Spinal cord (tissue), 10 donors: ENCODE data around the gene COASY. TPM values are rescaled to one million over a fixed set of nuclear protein-coding genes. Genes with fewer than 3 reads are reported as not detected.

ENCODE experiments used
- DNase-seq, 6 donors: peaks; one replicate each; pipeline versions ENCODE4 v3.0.0 to v3.0.0-alpha.2; 2013 to 2015; ENCODE audit warnings: low spot score in 6 of 6, low read depth in 4 of 6
- H3K27ac ChIP-seq: one replicate; pipeline ENCODE4 v1.5.1; 2013; ENCODE audit warnings: low read depth, low read length, control low read depth
- H3K27me3 ChIP-seq: one replicate; pipeline ENCODE4 v1.6.1; 2013; ENCODE audit warnings: low read length; ENCODE audit not compliant: control insufficient read depth, insufficient read depth
- H3K36me3 ChIP-seq: one replicate; pipeline ENCODE4 v1.6.1; 2013; ENCODE audit warnings: low read length; ENCODE audit not compliant: control insufficient read depth, insufficient read depth
- H3K4me1 ChIP-seq: one replicate; pipeline ENCODE4 v1.6.1; 2013; ENCODE audit warnings: low read length; ENCODE audit not compliant: control insufficient read depth, insufficient read depth
- H3K4me3 ChIP-seq: one replicate; pipeline ENCODE4 v1.5.1; 2013; ENCODE audit warnings: low read depth, low read length, control low read depth
- H3K9me3 ChIP-seq: one replicate; pipeline ENCODE4 v1.6.1; 2013; ENCODE audit warnings: low read length; ENCODE audit not compliant: control insufficient read depth, insufficient read depth
- WGBS: methylation state at CpG from one replicate; pipeline ENCODE4 v1.1.5; 2013; ENCODE audit warnings: missing lambda C conversion rate; ENCODE audit not compliant: insufficient coverage; 5-methylcytosine and 5-hydroxymethylcytosine counted together
- polyA plus RNA-seq, 2 donors: library from polyadenylated mRNA; unstranded; fragments of 120-200 nt; gene quantifications; one replicate each; pipeline ENCODE4 v1.2.1, GENCODE V29; 2013; ENCODE audit not compliant: insufficient read length in 2 of 2
- total RNA-seq, 2 donors: library from RNA; depleted of rRNA in 1 of 2; stranded (reverse); fragments of 120-200 nt in 1 of 2; fragments of >200 nt in 1 of 2; gene quantifications; one replicate each; pipeline versions ENCODE4 v1.2.3 to v1.2.4, GENCODE V29; 2013 to 2014
- donor health status: healthy.

The COASY gene
- total and polyA plus RNA-seq, 4 donors = 12.8 to 49.7 (median 35.2) TPM

DNA sequence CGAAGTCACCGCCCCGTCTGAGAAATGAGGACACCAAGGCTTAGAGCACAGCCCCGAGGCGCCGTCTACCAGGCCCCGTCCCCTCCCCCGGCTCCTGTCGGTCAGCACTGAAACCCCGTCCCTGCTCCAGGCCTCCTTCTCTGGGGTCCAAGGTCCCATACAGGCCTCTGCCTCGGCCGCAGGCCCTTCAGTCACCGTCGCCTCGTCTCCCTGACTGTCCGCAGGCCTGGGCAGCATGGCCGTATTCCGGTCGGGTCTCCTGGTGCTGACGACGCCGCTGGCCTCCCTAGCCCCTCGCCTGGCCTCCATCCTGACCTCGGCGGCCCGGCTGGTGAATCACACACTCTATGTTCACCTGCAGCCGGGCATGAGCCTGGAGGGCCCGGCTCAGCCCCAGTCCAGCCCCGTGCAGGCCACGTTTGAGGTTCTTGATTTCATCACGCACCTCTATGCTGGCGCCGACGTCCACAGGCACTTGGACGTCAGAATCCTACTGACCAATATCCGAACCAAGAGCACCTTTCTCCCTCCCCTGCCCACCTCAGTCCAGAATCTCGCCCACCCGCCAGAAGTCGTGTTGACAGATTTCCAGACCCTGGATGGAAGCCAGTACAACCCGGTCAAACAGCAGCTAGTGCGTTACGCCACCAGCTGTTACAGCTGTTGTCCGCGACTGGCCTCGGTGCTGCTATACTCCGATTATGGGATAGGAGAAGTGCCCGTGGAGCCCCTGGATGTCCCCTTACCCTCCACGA is 617 bp downstream of the COASY start:
- Histone ChIP-seq H3K4me3 (peak overlapping the region; percentile 90), H3K4me1 (peaks cover 52% of the 10 kb centered on the region), H3K27me3 (no peaks in the 10 kb centered on the region), H3K27ac (peak overlapping the region; percentile 87), H3K36me3 (peaks cover 42% of the 10 kb centered on the region), H3K9me3 (no peaks in the 10 kb centered on the region)
- DNase-seq = peak in 1 of 6 donors; percentile 11
- WGBS = 15% methylated on average over 47 of the region's 48 CpGs

GRCh38 chr17:42563143-42563509 is 1.2 kb downstream of the COASY start:
- WGBS = 75% methylated on average over 4 of the region's 14 CpGs
- no peak for DNase-seq
- peak overlapping the region; percentile 90 for H3K4me3 ChIP-seq
- H3K4me1 ChIP-seq = peaks cover 57% of the 10 kb centered on the region
- H3K27ac ChIP-seq = no peak overlapping the region
- H3K27me3 ChIP-seq = no peaks in the 10 kb centered on the region
- peaks cover 42% of the 10 kb centered on the region for H3K36me3 ChIP-seq
- H3K9me3 ChIP-seq = no peaks in the 10 kb centered on the region

GRCh38 chr17:42563543-42563942 is 1.6 kb downstream of the COASY start:
- Histone ChIP-seq H3K4me3 (no peak overlapping the region), H3K27ac (no peak overlapping the region), H3K4me1 (peaks cover 62% of the 10 kb centered on the region), H3K9me3 (no peaks in the 10 kb centered on the region), H3K36me3 (peaks cover 46% of the 10 kb centered on the region), H3K27me3 (no peaks in the 10 kb centered on the region)
- DNase-seq = no peak
- WGBS = 57% methylated on average over 1 of the region's 1 CpG

GRCh38 chr17:42563950-42564349 is 2.0 kb downstream of the COASY start:
- WGBS = 90% methylated on average over 7 of the region's 9 CpGs
- Histone ChIP-seq H3K4me3 (no peak overlapping the region), H3K9me3 (no peaks in the 10 kb centered on the region), H3K27me3 (no peaks in the 10 kb centered on the region), H3K4me1 (peaks cover 62% of the 10 kb centered on the region), H3K36me3 (peaks cover 51% of the 10 kb centered on the region), H3K27ac (no peak overlapping the region)
- no peak for DNase-seq

GRCh38 chr17:42564815-42565522 is 3.0 kb downstream of the COASY start:
- Histone ChIP-seq H3K4me3 (no peak overlapping the region), H3K27me3 (no peaks in the 10 kb centered on the region), H3K4me1 (peaks cover 62% of the 10 kb centered on the region), H3K9me3 (no peaks in the 10 kb centered on the region), H3K27ac (no peak overlapping the region), H3K36me3 (peaks cover 61% of the 10 kb centered on the region)
- 93% methylated on average over 12 of the region's 15 CpGs for WGBS
- no peak for DNase-seq

DNA sequence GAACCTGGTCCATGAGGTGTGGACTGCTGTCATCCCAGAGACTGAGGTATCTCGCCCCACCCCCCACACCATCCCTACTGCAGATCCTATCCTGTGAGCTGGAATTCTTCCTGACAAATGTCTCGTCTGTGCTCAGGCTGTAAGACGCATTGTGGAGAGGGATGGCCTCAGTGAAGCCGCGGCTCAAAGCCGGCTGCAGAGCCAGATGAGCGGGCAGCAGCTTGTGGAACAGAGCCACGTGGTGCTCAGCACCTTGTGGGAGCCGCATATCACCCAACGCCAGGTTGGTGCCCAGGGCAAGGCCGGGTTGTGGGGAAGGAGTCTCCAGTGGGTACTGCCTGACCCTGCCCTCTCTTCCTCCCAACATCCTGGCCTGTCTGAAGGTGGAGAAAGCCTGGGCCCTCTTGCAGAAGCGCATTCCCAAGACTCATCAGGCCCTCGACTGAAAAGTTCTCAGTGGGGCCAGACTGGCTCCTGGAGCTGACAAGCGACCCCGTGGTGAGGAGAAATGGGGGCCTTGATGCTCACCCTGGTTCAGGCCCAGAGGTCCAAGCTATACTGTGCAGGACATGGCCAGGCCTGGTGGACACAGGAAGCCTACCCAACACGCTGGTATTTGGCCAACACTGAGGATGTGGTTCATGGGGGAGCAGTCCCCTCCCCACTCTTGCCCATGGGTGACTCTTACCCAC is 3.7 kb downstream of the COASY start:
- H3K27me3 ChIP-seq = no peaks in the 10 kb centered on the region
- H3K36me3 ChIP-seq = peaks cover 67% of the 10 kb centered on the region
- WGBS = 94% methylated on average over 14 of the region's 16 CpGs
- peaks cover 62% of the 10 kb centered on the region for H3K4me1 ChIP-seq
- H3K9me3 ChIP-seq = no peaks in the 10 kb centered on the region
- DNase-seq = no peak
- H3K27ac ChIP-seq = no peak overlapping the region
- no peak overlapping the region for H3K4me3 ChIP-seq

DNA sequence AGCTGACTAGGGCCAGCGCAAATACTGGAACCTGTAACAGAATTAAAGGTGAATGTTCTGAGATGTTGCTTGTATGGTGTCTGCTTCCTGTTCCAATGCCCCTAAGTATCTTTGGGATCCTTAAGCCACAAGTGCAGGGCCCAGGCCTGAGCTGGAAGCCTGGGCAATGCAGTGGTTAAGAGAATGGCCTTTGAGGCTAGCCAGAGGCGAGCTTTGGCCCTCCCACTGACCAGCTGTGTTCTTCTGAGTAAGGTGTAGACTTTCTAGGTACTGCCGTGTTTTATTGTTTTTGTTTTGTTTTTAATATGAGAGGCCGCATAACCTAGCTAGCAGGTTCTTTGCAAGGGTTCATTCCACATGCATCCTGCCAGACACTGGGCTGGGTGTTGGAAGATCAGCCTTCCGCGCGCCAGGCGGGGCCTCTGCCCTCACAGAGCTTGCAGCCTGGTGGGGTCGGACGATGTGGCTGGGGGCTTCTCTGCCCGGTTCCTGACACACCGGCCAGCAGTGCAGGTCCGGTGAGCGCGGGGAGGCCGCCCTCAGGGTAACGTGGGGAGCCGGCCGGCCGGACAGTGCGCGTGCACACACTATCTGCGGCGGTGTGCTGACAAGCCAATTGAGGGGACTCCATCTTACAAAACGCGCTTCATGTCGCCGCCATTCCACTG is 4.4 kb downstream of the COASY start:
- WGBS = 23% methylated on average over 25 of the region's 28 CpGs
- H3K36me3 ChIP-seq = peaks cover 74% of the 10 kb centered on the region
- no peaks in the 10 kb centered on the region for H3K27me3 ChIP-seq
- H3K4me1 ChIP-seq = peaks cover 59% of the 10 kb centered on the region
- H3K9me3 ChIP-seq = no peaks in the 10 kb centered on the region
- peak overlapping the region; percentile 70 for H3K27ac ChIP-seq
- DNase-seq = no peak
- H3K4me3 ChIP-seq = peak overlapping the region; percentile 85

DNA sequence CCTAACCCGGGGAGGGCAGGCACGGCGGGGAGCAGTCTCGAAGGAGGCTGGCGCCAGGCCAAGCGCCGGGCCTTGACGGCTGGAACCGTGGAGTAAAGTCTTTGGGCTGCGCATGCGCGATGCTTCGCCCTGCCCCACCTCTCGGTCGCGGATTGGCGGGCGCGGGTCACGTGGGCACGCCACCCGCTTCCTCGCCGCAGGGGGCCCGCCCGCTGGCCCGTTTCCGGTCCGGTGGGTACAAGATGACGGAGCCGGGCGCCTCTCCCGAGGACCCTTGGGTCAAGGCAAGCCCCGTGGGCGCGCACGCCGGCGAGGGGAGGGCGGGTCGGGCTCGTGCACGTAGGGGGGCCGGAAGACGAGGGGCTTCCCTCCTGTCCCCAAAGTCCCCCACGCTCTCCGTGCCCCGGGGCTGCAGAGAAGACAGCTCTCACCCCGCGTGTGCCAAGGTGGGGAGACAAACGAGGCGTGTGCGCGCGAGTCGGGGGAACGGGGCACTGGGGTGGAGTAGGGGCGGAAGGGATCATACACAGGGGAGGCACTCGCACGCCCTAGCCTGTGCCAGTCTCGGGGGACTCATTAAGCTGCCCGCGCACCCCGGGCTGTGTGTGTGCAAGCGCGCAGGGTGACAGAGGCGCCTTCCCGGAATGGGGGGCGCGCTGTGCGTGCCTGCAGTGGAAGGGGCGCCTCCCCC is 5.1 kb downstream of the COASY start, which contains the start of gene MLX:
MLX (plus strand) TSS at position 218 of the 691 bp plus-strand sequence; CDS start at position 243, 25 bp downstream.
- Histone ChIP-seq H3K4me3 (peak within 1 kb of the TSS; percentile 85), H3K4me1 (peaks cover 54% of the 10 kb centered on the region)
- under 1% methylated on average over 72 of the region's 72 CpGs for WGBS

More for the DNA sequence above, 5.1 kb downstream of the COASY start, which contains the start of gene MLX:
- Histone ChIP-seq H3K36me3 (peaks cover 81% of the 10 kb centered on the region), H3K9me3 (no peaks in the 10 kb centered on the region), H3K27ac (peak within 1 kb of the TSS; percentile 70), H3K27me3 (no peaks in the 10 kb centered on the region)
- DNase-seq = peak in 5 of 6 donors; percentile 83 to 98 (median 92)
